ENCODE measurements around the gene ZFP82. TPM values are rescaled to one million over a fixed set of nuclear protein-coding genes. Genes with fewer than 3 reads are reported as not detected.

The ZFP82 gene
- total RNA-seq: 7.6 and 8.9 TPM in 2 replicates

GRCh38 chr19:36418287-36419001, at the start of gene ZFP82:
Gene ZFP82, minus strand, starts transcription at chr19:36418644. Its CDS starts 8,855 bp downstream, at chr19:36409789.

GRCh38 chr19:36378625-36379509, 39.6 kb downstream of the ZFP82 start, which contains the start of gene ZFP14:
Gene ZFP14, minus strand, starts transcription at chr19:36379201. Its CDS starts 11,309 bp downstream, at chr19:36367892.

Other genes starting within 250 kb of the ZFP82 start
- 6.0 and 7.3 TPM in 2 replicates for gene ZNF565, start 204.0 kb downstream of the ZFP82 start, total RNA-seq
- 73.4 and 118 TPM in 2 replicates for gene ZNF146, start 203.5 kb downstream of the ZFP82 start, total RNA-seq
- 3.5 and 4.8 TPM in 2 replicates for gene ZFP14, start 39.4 kb downstream of the ZFP82 start, total RNA-seq
- gene ZNF566, start 70.9 kb upstream of the ZFP82 start, total RNA-seq: 6.4 and 9.4 TPM in 2 replicates
- gene ZNF260, start 109.6 kb upstream of the ZFP82 start, total RNA-seq: 13.7 and 19.0 TPM in 2 replicates
- 9.3 TPM in 2 replicates for gene ZNF529, start 154.6 kb upstream of the ZFP82 start, total RNA-seq
- 9.7 and 12.9 TPM in 2 replicates for gene ZNF382, start 186.7 kb upstream of the ZFP82 start, total RNA-seq
- gene ZNF461, start 248.2 kb upstream of the ZFP82 start, total RNA-seq: 12.4 and 17.5 TPM in 2 replicates